Body of pancreas (tissue), 4 donors: ENCODE data around the gene CCL3. TPM values are rescaled to one million over a fixed set of nuclear protein-coding genes. Genes with fewer than 3 reads are reported as not detected.

Source experiments
- ATAC-seq: fragments of 150-250 bp; one replicate; pipeline ENCODE4 v1.9.1; 2016
- DNase-seq, 4 donors: peaks; one replicate each; pipeline ENCODE4 v3.0.0-alpha.2; 2019
- H3K27ac ChIP-seq, 4 donors: fragments of 200-600 bp; sonication (generic); 1 replicate in 3 of 4; 2 replicates in 1 of 4; pipeline versions ENCODE4 v1.5.1 to v1.6.1; 2016 to 2019; ENCODE audit warnings: mild to moderate bottlenecking in 1 of 4, mixed read lengths in 1 of 4, moderate library complexity in 1 of 4
- H3K27me3 ChIP-seq, 2 donors: fragments of 200-600 bp; sonication (generic); one replicate each; pipeline ENCODE4 v1.6.0; 2016; ENCODE audit warnings: mild to moderate bottlenecking in 1 of 2
- H3K36me3 ChIP-seq, 2 donors: fragments of 200-600 bp; sonication (generic); replicated peaks in 1 of 2; 2 replicates each; pipeline ENCODE4 v1.5.1; 2016; ENCODE audit warnings: low read depth in 2 of 2; ENCODE audit not compliant: insufficient read depth in 1 of 2
- H3K4me1 ChIP-seq: fragments of 200-600 bp; sonication (generic); one replicate; pipeline ENCODE4 v1.6.0; 2016
- H3K4me3 ChIP-seq, 2 donors: fragments of 200-600 bp; sonication (generic); 1 replicate in 1 of 2; 2 replicates in 1 of 2; pipeline ENCODE4 v1.5.1; 2016 to 2019
- H3K9me3 ChIP-seq, 3 donors: fragments of 200-600 bp; sonication (generic); 1 replicate in 2 of 3; 2 replicates in 1 of 3; pipeline ENCODE4 v1.5.1; 2016
- CTCF ChIP-seq, 7 experiments: fragments of 450-650 bp in 4 of 7; fragments of 200-600 bp in 3 of 7; sonication (generic) in 3 of 7; IDR thresholded peaks; one replicate each; pipeline ENCODE4 v1.5.1; 2016 to 2019; ENCODE audit warnings: antibody characterized with exemption in 7 of 7
- POLR2A ChIP-seq, 3 donors: fragments of 450-650 bp; IDR thresholded peaks; one replicate each; pipeline ENCODE4 v1.6.1; 2016; ENCODE audit warnings: antibody characterized with exemption in 3 of 3, mild to moderate bottlenecking in 2 of 3
- WGBS, 2 donors: methylation state at CpG; one replicate each; pipeline ENCODE4 v1.1.5; 2017; 5-methylcytosine and 5-hydroxymethylcytosine counted together
- intact Hi-C: fragments of 100-400 bp; cut with DNase I; formaldehyde crosslinking; loops from one replicate; pipeline ENCODE4 v1.15.1; 2023
- total RNA-seq, 2 donors: library from RNA; depleted of rRNA; stranded (reverse); fragments of >200 nt; gene quantifications; one replicate each; pipeline ENCODE4 v1.1.0, GENCODE V29; 2016

The CCL3 gene
- total RNA-seq, 2 donors from 2014 or later, result not detected

DNA sequence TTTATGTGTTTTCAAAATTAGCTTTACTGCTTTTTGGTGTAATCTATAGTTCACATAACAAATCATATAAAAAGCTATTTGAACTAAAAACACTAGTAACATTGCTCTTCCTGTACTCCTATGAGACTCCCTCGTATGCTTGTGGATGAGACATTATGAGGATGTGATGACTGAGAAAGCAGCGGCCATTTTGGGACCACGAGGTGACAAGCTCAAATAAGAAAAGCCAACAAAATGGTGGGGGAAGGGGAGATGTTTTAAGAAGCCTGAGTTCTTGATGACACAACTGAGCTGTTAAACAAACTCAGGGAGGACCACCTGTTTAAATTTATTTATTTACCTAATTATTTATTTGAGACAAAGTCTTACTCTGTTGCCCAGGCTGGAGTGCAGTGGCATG is 21.4 kb downstream of the CCL3 start:
- ATAC-seq, result no peak
- TF ChIP-seq POLR2A (IDR thresholded peaks at IDR 0.05) (no peak), CTCF (IDR thresholded peaks at IDR 0.05) (no peak)
- no peak overlapping the region for H3K4me3 ChIP-seq

GRCh38 chr17:36066365-36066985 is 23.5 kb downstream of the CCL3 start:
- 69 to 73% methylated on average over 6 of the region's 6 CpGs for WGBS, 2 donors
- intact Hi-C loops, result loop anchor here (10.0 kb wide), 1 partner anchor 92 kb away; no protein-coding TSS in a partner anchor
- no peak for TF ChIP-seq CTCF (IDR thresholded peaks at IDR 0.05)
- no peak for TF ChIP-seq POLR2A (IDR thresholded peaks at IDR 0.05)

More for the DNA sequence above, 21.4 kb downstream of the CCL3 start:
- Histone ChIP-seq H3K27me3 (no peaks in the 10 kb centered on the region), H3K36me3 (no peaks in the 10 kb centered on the region), H3K27ac (no peak overlapping the region), H3K9me3 (no peaks in the 10 kb centered on the region), H3K4me1 (no peaks in the 10 kb centered on the region)
- 57 to 59% methylated on average over 3 of the region's 3 CpGs for WGBS, 2 donors
- DNase-seq, result no peak
- intact Hi-C loops, result loop anchor here (10.0 kb wide), 1 partner anchor 94 kb away; no protein-coding TSS in a partner anchor

DNA sequence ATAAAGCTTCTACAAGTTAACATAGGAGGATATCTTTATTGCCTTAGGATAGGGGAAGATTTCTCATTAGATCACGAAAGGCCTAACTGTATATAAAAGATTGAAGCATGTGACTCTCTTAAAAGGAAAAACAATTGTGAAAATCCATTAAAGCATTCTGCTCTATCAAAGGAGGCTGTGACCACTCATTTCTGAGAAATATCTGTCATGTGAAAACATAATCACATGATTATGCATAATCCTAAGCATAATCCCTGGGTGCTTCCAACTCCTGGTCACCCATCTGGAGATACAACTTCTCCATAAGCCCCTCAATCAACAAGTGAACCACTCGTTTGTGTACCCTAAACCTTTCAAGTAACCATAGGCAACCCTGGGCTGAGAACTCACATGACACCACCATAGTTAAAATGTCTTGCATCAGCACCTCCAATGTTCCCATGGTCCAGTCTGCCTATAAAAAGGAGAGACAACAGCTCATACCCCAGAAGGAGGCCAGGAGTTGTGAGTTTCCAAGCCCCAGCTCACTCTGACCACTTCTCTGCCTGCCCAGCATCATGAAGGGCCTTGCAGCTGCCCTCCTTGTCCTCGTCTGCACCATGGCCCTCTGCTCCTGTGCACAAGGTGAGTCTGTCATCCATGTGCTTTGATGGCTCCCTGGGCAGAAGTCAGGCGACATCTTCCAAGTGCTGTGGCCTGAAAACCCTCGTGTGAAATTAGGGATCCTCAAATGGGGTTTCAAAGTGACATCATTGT is 26.0 kb downstream of the CCL3 start, which contains the start of gene CCL18:
Gene CCL18 (plus strand): TSS at position 487 of the 756 bp plus-strand sequence. CDS start 71 bp downstream, at position 558.
- Histone ChIP-seq H3K9me3 (no peaks in the 10 kb centered on the region), H3K4me1 (no peaks in the 10 kb centered on the region), H3K27me3 (no peaks in the 10 kb centered on the region), H3K36me3 (no peaks in the 10 kb centered on the region), H3K27ac (no peak within 1 kb of the TSS), H3K4me3 (no peak within 1 kb of the TSS)
- no peak for ATAC-seq
- no peak for TF ChIP-seq POLR2A (IDR thresholded peaks at IDR 0.05)
- TF ChIP-seq CTCF (IDR thresholded peaks at IDR 0.05), result no peak
- intact Hi-C loops, result loop anchor here (10.0 kb wide), 1 partner anchor 89 kb away; no protein-coding TSS in a partner anchor
- no peak for DNase-seq
- 55 to 62% methylated on average over 2 to 5 of the region's 5 CpGs for WGBS, 2 donors

More at GRCh38 chr17:36066365-36066985, 23.5 kb downstream of the CCL3 start:
- Histone ChIP-seq H3K9me3 (no peaks in the 10 kb centered on the region), H3K36me3 (no peaks in the 10 kb centered on the region), H3K4me1 (no peaks in the 10 kb centered on the region), H3K27ac (no peak overlapping the region), H3K27me3 (no peaks in the 10 kb centered on the region), H3K4me3 (no peak overlapping the region)
- DNase-seq (peak in 1 of 4 donors; percentile 22), ATAC-seq (peak; percentile 15)

DNA sequence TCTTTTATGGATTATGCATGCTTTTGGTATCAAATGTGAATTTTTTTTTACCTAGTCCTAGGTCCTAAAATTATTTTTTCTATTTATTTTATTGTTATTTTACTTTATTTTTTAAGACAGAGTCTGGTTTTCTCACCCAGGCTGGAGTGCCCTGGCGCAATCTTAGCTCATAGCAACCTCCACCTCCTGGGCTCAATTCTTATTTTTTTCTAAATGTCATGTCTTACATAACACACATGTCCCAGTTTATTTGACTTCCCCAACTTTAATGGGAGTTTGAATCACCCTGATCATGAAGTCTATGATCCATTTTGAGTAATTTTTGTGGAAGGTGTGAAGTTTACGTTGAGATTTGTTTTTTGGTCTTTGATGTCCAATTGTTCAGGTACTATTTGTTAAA is 29.1 kb downstream of the CCL3 start:
- 64 to 86% methylated on average over 2 of the region's 2 CpGs for WGBS, 2 donors
- no peaks in the 10 kb centered on the region for H3K27me3 ChIP-seq
- H3K9me3 ChIP-seq, result no peaks in the 10 kb centered on the region
- intact Hi-C loops, result loop anchor here (10.0 kb wide), 1 partner anchor 86 kb away; no protein-coding TSS in a partner anchor
- no peaks in the 10 kb centered on the region for H3K4me1 ChIP-seq
- H3K36me3 ChIP-seq, result no peaks in the 10 kb centered on the region
- no peak overlapping the region for H3K27ac ChIP-seq
- no peak for DNase-seq
- no peak for ATAC-seq
- TF ChIP-seq CTCF (IDR thresholded peaks at IDR 0.05) (no peak), POLR2A (IDR thresholded peaks at IDR 0.05) (no peak)
- H3K4me3 ChIP-seq, result no peak overlapping the region
